ENCODE results near the gene APP.

Gene APP

DNA sequence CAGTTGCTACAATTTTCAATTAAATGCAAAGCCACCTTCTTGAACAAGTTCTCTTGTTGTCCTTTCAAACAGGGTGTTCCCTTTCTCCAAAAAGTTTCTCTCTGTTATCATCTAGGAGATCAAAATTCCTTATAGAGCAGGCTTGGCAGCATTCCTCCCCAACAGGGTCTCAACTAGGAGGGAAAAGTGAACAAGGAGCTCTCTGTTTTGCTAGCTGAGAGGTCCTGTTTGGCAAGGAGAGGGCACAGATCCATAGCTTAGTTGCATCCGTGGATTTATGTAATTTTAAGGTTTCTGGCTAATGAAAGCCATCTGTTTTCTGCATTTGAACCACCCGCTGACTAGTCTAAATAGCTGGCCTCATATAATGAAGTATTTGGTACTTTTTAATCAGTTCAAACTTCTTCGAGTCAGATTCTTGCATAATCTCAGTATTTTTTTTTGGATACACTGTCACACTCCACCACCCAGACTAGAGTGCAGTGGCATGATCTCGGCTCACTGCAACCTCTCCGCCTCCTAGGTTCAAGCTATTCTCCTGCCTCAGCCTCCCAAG, 54.0 kb downstream of the APP start:
- no peak overlapping the region for H3K27ac Mint-ChIP-seq
- H3K9me3 Mint-ChIP-seq: no peaks in the 10 kb centered on the region
- H3K36me3 Mint-ChIP-seq (ENCODE audit: low read depth): no peaks in the 10 kb centered on the region
- no peak overlapping the region for H3K4me3 Mint-ChIP-seq
- H3K27me3 Mint-ChIP-seq: no peaks in the 10 kb centered on the region
- H3K4me1 Mint-ChIP-seq (ENCODE audit: low read depth): peaks cover 20% of the 10 kb centered on the region
- intact Hi-C loops (cut with micrococcal nuclease): no loop called here

GRCh38 chr21:26115899-26116298, 54.7 kb downstream of the APP start:
- H3K4me3 Mint-ChIP-seq: no peak overlapping the region
- H3K36me3 Mint-ChIP-seq (ENCODE audit: low read depth): peaks cover 6% of the 10 kb centered on the region
- H3K27ac Mint-ChIP-seq: no peak overlapping the region
- H3K9me3 Mint-ChIP-seq: no peaks in the 10 kb centered on the region
- intact Hi-C loops (cut with micrococcal nuclease): no loop called here
- H3K27me3 Mint-ChIP-seq: no peaks in the 10 kb centered on the region
- peaks cover 17% of the 10 kb centered on the region for H3K4me1 Mint-ChIP-seq (ENCODE audit: low read depth)

DNA sequence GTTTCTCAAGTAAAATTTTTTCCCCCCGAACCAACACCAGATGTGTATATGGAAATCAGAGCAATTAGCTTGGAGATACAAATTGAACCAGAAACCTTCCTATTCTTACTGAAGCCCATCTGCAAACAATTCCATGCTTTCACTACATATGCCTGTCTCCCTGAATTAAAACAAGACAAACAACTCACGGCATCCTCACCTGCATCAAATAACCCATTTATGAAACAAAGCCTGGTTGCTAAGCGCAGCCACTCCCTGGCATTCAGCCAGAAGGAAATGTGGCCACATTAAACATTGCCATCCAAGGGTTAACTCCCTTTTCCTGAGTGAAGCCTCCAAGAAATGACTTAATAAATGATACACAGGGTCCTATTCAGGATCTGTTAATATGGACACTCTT, 55.3 kb downstream of the APP start:
- Mint-ChIP-seq H3K4me1 (ENCODE audit: low read depth) (peaks cover 13% of the 10 kb centered on the region), H3K9me3 (no peaks in the 10 kb centered on the region), H3K27ac (no peak overlapping the region), H3K27me3 (no peaks in the 10 kb centered on the region), H3K4me3 (no peak overlapping the region), H3K36me3 (ENCODE audit: low read depth) (peaks cover 8% of the 10 kb centered on the region)
- intact Hi-C loops (cut with micrococcal nuclease): no loop called here

DNA sequence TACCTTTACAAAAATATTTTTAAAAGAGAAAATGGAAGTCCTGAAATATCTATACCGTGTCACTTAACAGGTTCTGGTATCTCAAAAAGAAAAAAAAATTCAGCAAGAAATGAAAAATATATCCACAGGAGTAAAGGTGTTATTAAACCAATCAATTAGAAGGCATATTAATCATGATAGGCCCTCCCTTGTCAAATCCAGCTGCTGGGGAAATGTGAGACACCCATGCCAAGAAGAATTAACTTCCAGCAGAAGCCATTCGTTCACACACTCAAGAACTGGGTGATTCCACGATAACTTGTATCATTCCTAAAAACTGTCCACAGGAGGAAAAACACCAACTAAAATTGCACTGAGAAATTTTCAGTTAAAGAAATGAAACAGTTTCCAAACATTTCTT, 57.6 kb downstream of the APP start:
- intact Hi-C loops (cut with micrococcal nuclease): no loop called here
- no peak overlapping the region for H3K27ac Mint-ChIP-seq
- no peaks in the 10 kb centered on the region for H3K9me3 Mint-ChIP-seq

DNA sequence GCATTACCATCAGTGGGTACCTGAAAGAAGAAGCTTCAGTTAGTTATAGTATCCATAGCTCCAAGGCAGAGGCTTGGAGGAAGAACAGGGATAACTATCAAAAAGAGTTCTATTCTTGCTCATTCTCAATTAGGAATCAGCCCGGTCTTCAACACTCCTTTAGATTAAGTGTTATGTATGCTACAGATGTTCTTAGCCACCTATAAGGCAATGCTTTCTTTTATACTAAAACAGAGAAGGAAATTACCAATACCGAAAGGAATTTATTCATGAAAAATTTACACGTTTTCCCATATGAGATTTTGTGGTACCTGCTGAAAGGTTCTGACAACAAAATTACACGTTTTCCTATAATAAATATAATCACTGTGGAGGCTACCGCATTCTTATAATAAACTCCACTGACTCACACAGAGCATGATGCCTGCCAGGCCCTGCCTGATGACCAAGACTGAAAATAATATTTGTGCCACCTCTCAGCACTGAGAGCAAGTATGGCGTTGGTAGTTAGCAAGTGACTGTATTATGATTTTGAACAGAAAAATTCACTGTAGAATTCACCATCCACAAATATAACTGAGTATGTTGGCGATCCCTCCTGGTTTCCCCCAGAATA, 58.3 kb downstream of the APP start:
- H3K36me3 Mint-ChIP-seq (ENCODE audit: low read depth): peaks cover 20% of the 10 kb centered on the region
- intact Hi-C loops (cut with micrococcal nuclease): no loop called here
- H3K4me1 Mint-ChIP-seq (ENCODE audit: low read depth): no peaks in the 10 kb centered on the region
- no peaks in the 10 kb centered on the region for H3K27me3 Mint-ChIP-seq
- no peak overlapping the region for H3K4me3 Mint-ChIP-seq
- H3K27ac Mint-ChIP-seq: no peak overlapping the region
- no peaks in the 10 kb centered on the region for H3K9me3 Mint-ChIP-seq

More for the DNA sequence above, 57.6 kb downstream of the APP start:
- Mint-ChIP-seq H3K27me3 (no peaks in the 10 kb centered on the region), H3K4me3 (no peak overlapping the region), H3K36me3 (ENCODE audit: low read depth) (peaks cover 15% of the 10 kb centered on the region), H3K4me1 (ENCODE audit: low read depth) (peaks cover 4% of the 10 kb centered on the region)

GRCh38 chr21:26110715-26111114, 59.9 kb downstream of the APP start:
- intact Hi-C loops (cut with micrococcal nuclease): no loop called here
- peaks cover 21% of the 10 kb centered on the region for H3K36me3 Mint-ChIP-seq (ENCODE audit: low read depth)
- H3K27ac Mint-ChIP-seq: no peak overlapping the region
- no peaks in the 10 kb centered on the region for H3K4me1 Mint-ChIP-seq (ENCODE audit: low read depth)
- no peaks in the 10 kb centered on the region for H3K9me3 Mint-ChIP-seq
- H3K27me3 Mint-ChIP-seq: no peaks in the 10 kb centered on the region
- H3K4me3 Mint-ChIP-seq: no peak overlapping the region

- H3K27ac Mint-ChIP-seq: no peak overlapping the region
- no peak overlapping the region for H3K4me3 Mint-ChIP-seq
- H3K27me3 Mint-ChIP-seq: no peaks in the 10 kb centered on the region
- H3K36me3 Mint-ChIP-seq (ENCODE audit: low read depth): peaks cover 28% of the 10 kb centered on the region
- no peaks in the 10 kb centered on the region for H3K9me3 Mint-ChIP-seq
- no peaks in the 10 kb centered on the region for H3K4me1 Mint-ChIP-seq (ENCODE audit: low read depth)
- intact Hi-C loops (cut with micrococcal nuclease): no loop called here
These were observed 63.1 kb downstream of the APP start for GRCh38 chr21:26107429-26107828.

DNA sequence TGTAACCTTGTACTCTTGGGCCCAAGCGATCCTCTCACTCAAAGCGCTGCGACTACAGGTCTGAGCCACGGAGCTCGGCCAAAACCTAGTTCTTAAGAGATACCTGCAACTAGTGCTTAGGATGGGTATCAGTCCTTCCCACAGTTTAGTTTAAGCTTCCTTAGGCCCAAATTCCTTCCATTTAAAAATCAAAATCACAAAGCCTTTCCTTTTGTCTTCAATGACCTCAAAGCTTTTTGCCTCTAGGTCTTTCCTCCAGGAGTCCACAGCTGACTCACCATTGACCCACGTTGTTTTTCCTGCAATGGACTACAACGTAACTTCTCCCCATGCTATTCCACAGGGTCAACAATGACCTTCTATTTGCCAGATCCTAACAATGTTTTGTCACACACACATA, 64.0 kb downstream of the APP start:
- Mint-ChIP-seq H3K9me3 (no peaks in the 10 kb centered on the region), H3K4me1 (ENCODE audit: low read depth) (no peaks in the 10 kb centered on the region), H3K36me3 (ENCODE audit: low read depth) (peaks cover 28% of the 10 kb centered on the region), H3K27ac (no peak overlapping the region), H3K4me3 (no peak overlapping the region), H3K27me3 (no peaks in the 10 kb centered on the region)
- intact Hi-C loops (cut with micrococcal nuclease): no loop called here

GRCh38 chr21:26105819-26106218, 64.8 kb downstream of the APP start:
- no peaks in the 10 kb centered on the region for H3K9me3 Mint-ChIP-seq
- H3K36me3 Mint-ChIP-seq (ENCODE audit: low read depth): peaks cover 21% of the 10 kb centered on the region
- intact Hi-C loops (cut with micrococcal nuclease): no loop called here
- no peak overlapping the region for H3K27ac Mint-ChIP-seq
- H3K4me3 Mint-ChIP-seq: no peak overlapping the region
- no peaks in the 10 kb centered on the region for H3K27me3 Mint-ChIP-seq
- H3K4me1 Mint-ChIP-seq (ENCODE audit: low read depth): no peaks in the 10 kb centered on the region

- Mint-ChIP-seq H3K4me3 (no peak overlapping the region), H3K27me3 (no peaks in the 10 kb centered on the region), H3K4me1 (ENCODE audit: low read depth) (no peaks in the 10 kb centered on the region), H3K27ac (no peak overlapping the region), H3K9me3 (no peaks in the 10 kb centered on the region), H3K36me3 (ENCODE audit: low read depth) (peaks cover 7% of the 10 kb centered on the region)
- intact Hi-C loops (cut with micrococcal nuclease): no loop called here
These were observed 70.0 kb downstream of the APP start for GRCh38 chr21:26100573-26100972.

DNA sequence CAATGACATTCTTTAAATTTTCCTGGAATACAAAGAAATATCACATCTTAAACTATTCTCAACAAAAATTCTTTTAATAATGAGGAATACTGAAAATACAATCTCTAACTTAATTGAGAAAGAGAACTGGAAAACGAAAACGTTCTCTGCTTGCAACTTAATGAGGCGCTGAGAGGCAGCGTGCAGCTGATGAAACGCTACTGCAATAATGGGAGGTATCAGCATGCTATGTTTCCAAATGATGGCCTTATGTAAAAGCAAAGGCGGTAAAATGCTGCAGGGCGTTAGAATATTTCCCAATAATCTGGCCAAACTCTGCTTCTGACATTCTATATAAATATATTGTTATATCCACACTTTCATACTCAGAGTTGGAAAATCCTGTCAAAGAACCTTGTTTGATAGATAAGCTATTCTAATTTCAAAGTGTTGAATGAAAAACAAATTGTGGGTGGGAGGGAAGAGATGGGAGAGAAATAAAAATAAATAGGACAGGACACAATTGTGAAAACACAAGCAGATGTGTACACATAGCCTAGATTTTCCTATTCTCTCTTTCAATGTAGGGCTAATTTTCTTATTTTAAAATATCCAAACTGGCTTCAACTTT, 70.9 kb downstream of the APP start:
- Mint-ChIP-seq H3K36me3 (ENCODE audit: low read depth) (peaks cover 7% of the 10 kb centered on the region), H3K4me3 (no peak overlapping the region), H3K9me3 (no peaks in the 10 kb centered on the region), H3K27ac (no peak overlapping the region), H3K4me1 (ENCODE audit: low read depth) (no peaks in the 10 kb centered on the region), H3K27me3 (no peaks in the 10 kb centered on the region)
- intact Hi-C loops (cut with micrococcal nuclease): no loop called here

DNA sequence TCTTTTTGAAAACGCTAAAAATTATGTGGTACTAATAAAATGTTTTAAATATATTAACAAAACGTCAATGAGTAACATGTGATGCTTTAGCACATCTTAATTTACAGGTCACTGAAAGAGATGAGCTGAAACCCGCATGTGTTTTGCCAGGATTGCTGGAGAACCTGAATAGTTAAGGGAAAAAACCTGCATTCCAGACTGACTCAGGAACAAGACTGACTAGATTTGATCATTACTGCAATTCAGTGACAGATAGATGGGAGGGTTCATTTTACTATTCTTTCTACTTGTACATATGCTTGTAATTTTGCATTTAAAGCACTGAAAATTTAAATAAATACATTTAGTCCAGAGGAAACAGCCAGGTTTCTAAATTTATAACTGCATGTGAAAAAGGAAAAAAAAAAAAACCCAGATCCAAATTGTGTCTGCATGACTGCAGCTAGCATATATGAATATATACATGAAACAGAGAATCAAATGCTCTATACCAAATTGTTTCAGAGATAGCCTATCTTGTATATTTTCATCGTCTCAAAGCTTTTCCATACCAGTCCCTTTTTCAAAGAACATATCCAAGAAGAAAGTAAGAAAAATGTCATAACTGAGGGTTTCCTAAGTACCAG, 71.7 kb downstream of the APP start:
- Mint-ChIP-seq H3K4me3 (no peak overlapping the region), H3K36me3 (ENCODE audit: low read depth) (no peaks in the 10 kb centered on the region), H3K27ac (no peak overlapping the region), H3K27me3 (no peaks in the 10 kb centered on the region), H3K9me3 (no peaks in the 10 kb centered on the region), H3K4me1 (ENCODE audit: low read depth) (no peaks in the 10 kb centered on the region)
- intact Hi-C loops (cut with micrococcal nuclease): no loop called here

DNA sequence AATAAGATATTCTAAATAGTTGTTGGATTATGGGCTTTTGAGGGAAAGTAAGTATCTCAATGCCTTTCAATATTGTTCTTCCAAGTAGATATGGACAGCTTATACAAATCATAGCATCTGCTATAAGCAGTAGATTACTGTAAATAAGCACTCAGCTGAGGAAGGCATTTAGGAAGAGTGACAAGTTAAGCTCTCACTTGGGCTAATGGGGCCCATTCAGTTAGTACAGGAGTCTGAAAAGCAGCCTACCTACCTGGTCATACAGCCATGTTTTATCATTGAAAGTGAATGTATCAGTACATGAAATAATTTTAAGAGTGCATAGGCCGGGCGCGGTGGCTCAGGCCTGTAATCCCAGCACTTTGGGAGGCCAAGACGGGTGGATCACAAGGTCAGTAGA, 73.1 kb downstream of the APP start:
- Mint-ChIP-seq H3K36me3 (ENCODE audit: low read depth) (no peaks in the 10 kb centered on the region), H3K4me1 (ENCODE audit: low read depth) (no peaks in the 10 kb centered on the region), H3K4me3 (no peak overlapping the region), H3K27ac (no peak overlapping the region), H3K27me3 (no peaks in the 10 kb centered on the region), H3K9me3 (no peaks in the 10 kb centered on the region)
- intact Hi-C loops (cut with micrococcal nuclease): no loop called here

- intact Hi-C loops (cut with micrococcal nuclease): no loop called here
- Mint-ChIP-seq H3K27me3 (no peaks in the 10 kb centered on the region), H3K36me3 (ENCODE audit: low read depth) (no peaks in the 10 kb centered on the region), H3K27ac (no peak overlapping the region), H3K9me3 (no peaks in the 10 kb centered on the region), H3K4me3 (no peak overlapping the region), H3K4me1 (ENCODE audit: low read depth) (peaks cover under 1% of the 10 kb centered on the region)
These were observed 73.8 kb downstream of the APP start for GRCh38 chr21:26096494-26097371.
